CD8-positive, alpha-beta memory T cell (primary cell): Measurements from ENCODE around the gene IDUA. TPM values are rescaled to one million over a fixed set of nuclear protein-coding genes. Genes with fewer than 3 reads are reported as not detected.

ENCODE experiments used
- polyA plus RNA-seq: library from polyadenylated mRNA; unstranded; fragments of 300-500 nt; fragmentation: Illumina TruSeq; gene quantifications from one replicate; pipeline ENCODE4 v1.2.3, GENCODE V29; 2021
- total RNA-seq, 2 experiments: library from RNA; stranded (reverse); gene quantifications; one replicate each; pipeline ENCODE4 v1.2.3, GENCODE V29; 2021

IDUA gene
- total and polyA plus RNA-seq, 3 experiments from 2014 or later, result 9.3 to 19.1 (median 18.7) TPM

Other genes starting within 250 kb of the IDUA start
- gene CPLX1, start 160.9 kb upstream of the IDUA start, total RNA-seq, result under 1 TPM; 0.13 to 0.16 TPM
- not detected for gene CPLX1, start 160.9 kb upstream of the IDUA start, polyA plus RNA-seq
- 100 to 1,000 TPM; 112 to 118 TPM for gene GAK, start 54.7 kb upstream of the IDUA start, total RNA-seq
- 82.9 TPM for gene GAK, start 54.7 kb upstream of the IDUA start, polyA plus RNA-seq
- gene TMEM175, start 54.6 kb upstream of the IDUA start, total RNA-seq, result 10 to 100 TPM; 17.6 to 21.5 TPM
- gene TMEM175, start 54.6 kb upstream of the IDUA start, polyA plus RNA-seq, result 16.9 TPM
- 10 to 100 TPM; 17.2 to 19.6 TPM for gene DGKQ, start 13.5 kb upstream of the IDUA start, total RNA-seq
- gene DGKQ, start 13.5 kb upstream of the IDUA start, polyA plus RNA-seq, result 26.2 TPM
- not detected for gene SLC26A1, start 6.4 kb downstream of the IDUA start, total RNA-seq
- 1.1 TPM for gene SLC26A1, start 6.4 kb downstream of the IDUA start, polyA plus RNA-seq
- 10 to 100 TPM; 12.3 to 14.5 TPM for gene FGFRL1, start 24.6 kb downstream of the IDUA start, total RNA-seq
- gene FGFRL1, start 24.6 kb downstream of the IDUA start, polyA plus RNA-seq, result 1.4 TPM
- gene RNF212, start 126.5 kb downstream of the IDUA start, total RNA-seq, result 1 to 10 TPM; 1.2 TPM
- 2.0 TPM for gene RNF212, start 126.5 kb downstream of the IDUA start, polyA plus RNA-seq
- 1 to 10 TPM; 2.7 to 3.1 TPM for gene SPON2, start 185.5 kb downstream of the IDUA start, total RNA-seq
- 43.9 TPM for gene SPON2, start 185.5 kb downstream of the IDUA start, polyA plus RNA-seq